NCI-H82 treated with DMSO at 0.1 percent for 48 hours (cell line): ENCODE data around the gene HDAC9.

Experiments used
- DNase-seq: peaks from one replicate; lab custom pipeline; 2025; ENCODE audit not compliant: unreplicated experiment; lab: John Stamatoyannopoulos, UW

HDAC9 gene

DNA sequence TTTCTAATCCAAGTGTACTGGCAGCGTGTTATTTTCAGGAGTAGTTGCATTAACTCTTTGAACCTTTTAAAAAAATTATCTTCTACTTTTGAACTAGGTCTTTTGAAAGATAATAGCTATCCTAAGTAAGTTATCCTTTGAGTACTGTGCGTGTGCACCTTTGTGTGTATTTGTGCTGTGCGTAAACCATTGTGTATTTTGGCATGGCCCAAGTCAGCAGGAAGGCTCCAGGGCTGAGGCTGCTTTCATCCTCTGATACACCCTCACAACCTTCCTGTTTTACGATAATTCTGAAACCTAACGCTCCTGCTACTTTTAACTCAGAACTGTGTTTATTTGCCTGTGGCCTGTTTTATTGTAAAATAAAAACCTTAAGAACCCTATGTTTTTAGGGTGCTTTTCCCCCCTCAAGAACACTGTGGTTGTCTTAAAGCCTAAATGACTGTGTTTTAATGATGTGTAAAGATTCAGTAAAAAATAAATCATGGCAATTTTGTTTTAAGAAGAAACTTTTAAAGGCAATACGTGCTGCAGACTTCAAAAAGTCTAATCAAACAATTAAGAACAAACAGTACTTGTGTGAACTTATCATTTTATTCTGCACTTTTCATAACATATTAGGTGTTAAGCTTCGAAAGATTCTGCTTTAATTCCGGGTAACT, 57.5 kb downstream of the HDAC9 start:
- DNase-seq = no peak

DNA sequence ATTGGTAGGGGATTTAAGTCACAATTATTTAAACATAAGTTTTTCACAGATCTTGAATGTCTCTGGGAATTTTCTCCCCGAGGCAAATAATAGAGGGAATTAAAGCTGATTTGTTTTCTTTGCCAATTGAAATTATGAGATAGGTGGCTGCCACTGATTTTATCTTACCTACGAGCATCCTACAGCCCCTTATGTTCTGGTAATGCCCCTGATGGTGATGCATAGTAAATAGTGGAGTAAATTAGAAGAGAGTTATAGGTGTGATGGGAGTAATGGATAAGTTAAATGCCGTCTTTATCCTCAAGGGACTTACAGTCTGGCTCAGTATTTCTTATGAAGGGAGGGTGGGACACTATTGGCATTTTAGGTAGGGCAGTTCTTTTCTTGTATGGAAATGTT, 58.1 kb downstream of the HDAC9 start:
- no peak for DNase-seq

DNA sequence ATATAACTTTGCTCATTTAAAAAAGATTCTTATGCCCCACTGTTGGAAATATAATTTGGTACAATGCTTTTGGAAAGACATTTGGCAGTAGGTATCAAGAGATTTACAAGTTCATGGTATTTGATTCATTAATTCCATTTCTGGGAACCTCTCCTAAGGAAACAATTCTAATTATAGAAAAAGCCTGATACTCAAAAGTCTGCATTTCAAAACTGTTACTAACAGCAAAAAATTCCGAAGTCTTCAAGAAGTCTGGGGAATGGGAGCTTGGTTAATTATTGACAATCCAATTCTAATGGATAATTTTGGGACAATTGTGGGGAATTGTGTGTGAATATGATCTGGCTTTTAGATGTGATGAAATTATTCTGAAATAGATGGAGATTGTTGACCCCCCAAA, 59.6 kb downstream of the HDAC9 start:
- DNase-seq = no peak

DNA sequence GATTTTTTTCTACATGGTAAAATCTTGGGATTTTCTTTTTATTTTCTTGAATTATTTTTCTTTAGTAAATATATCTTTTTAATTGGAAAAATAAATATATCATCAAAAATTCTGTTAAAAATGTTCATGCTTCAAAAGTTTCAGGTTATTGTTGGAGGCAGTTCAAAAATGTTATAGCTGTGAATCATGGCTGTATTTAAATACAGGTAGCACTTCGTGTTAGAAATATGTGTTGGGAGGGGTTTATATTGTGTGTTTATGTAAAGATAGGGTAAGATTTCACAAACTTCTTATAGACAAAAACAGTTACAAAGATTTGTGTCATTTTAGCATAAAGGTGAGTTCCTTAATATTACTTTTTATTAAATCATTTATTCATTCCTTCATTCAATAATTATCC, 60.4 kb downstream of the HDAC9 start:
- no peak for DNase-seq

DNA sequence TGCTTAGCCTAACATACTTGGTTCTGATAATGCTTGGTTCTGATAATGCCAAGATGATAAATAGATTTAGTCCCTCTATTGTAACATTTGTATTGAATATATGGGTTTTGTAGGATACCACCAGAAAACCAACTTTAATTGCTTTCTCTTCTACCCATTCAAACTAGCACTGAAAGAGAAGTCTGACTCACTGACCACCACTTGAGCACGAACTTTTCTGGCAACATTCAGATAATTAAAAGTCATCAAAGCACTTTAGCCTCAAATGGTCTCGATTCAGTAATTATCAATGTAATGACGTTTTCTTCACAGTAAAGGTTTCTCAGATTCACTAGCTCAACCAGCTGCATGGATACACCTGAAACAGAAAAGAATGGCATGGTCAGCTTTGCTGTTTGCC, 63.0 kb downstream of the HDAC9 start:
- no peak for DNase-seq

DNA sequence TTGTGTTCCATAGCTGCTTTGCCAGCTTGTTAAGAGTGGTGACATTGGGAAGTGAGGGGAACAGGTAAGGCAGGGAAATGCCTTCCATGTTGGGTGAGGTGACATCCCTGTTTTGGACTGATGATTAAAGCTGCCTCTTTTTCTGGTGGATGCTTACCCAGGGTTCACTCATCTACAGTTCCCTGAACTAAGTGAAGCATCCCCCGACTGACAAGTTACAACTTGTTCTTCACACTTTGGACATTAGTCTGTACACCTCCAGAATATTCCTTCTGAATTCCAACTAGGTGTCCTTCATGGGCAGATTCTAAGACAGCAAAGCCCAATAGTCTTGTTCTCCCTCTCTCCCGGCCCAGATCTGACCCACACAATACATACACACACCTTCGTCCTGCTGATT, 63.4 kb downstream of the HDAC9 start:
- DNase-seq = no peak

DNA sequence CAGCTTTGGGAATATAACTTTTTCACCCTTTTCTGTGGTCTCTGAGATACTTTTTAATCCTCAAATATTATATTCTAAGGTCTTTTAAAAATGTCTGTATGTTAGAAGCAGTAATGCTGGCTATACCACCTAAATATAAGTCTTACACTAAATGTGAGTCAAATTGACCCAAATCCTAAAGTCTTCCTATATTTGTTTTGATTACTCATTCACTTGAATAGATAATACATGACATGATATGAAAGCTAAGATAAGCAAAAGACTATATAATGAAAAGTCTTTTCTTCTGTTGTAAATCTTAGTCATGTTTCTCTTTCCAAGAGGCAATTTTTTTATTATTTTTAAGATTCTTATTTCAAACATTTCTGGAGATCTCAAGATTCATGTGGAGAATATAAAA, 64.2 kb downstream of the HDAC9 start:
- no peak for DNase-seq

DNA sequence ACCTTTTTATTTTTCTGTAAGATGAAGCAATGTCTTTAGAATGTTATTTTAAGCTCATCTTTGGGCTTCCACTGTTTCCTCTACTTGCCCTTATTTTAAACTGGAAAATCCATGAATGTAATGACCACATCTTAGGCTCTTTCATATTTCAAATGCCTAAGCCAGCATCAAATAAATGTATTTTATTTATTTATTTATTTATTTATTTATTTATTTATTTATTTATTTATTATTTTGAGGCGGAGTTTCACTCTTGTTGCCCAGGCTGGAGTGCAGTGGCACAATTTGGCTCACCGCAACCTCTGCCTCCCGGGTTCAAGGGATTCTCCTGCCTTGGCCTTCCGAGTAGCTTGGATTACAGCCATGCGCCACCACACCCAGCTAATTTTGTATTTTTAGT, 69.2 kb downstream of the HDAC9 start:
- no peak for DNase-seq

DNA sequence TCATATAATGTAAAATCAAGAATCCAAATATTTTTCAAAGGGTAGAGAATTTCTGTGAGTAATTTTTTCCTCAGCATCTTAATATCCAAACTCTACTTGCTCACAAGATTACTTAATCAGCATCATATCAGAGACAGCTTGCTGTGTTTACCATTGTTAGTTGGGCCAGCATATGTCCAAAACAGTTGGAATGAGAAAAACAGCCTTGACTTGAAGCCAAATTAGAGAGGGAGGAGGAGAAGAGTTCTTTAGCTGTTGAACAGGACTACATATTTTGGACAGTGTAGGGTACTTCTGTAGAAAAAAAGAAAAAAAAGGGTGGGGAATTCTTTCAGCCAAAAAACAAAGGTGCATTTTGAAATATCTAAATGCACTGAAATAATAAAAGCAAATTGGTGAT, 69.8 kb downstream of the HDAC9 start:
- DNase-seq = no peak

DNA sequence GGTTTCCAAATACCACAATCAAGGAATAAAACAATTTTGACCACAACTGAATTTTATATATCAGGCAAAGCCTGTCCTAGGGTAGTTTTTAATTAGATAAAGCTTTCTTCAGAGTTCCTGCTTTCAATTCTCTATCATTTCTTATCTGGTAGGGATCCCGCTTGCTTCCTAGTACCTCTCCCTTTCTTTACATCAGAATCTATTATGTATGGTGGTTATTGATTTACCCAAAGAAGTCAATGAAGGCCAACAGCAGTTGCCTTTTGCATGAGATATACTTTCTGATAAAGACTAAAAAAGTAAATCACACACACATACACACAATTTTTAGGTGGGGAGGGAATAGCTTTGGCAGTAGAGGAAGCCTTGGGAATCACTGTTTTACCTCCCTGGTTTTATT, 70.7 kb downstream of the HDAC9 start:
- no peak for DNase-seq

DNA sequence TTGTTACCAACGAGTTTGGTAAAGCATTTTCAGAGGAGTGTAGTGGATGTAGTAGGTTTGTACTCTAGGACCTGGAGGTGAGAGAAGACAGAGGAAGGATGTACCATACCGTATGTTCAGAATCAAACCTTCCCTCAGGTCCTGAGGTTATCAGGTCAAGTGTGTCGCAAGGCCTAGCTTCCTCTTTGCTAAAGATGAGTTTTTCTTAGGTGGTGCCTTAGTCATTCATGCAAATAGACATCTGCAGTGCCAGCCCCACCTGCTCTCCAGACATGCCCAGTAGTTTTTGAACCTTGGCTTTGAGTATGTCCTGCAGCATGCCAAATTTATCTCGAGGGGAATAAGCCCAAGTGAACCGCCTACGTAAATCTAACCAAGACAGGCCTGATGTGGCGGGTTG, 71.3 kb downstream of the HDAC9 start:
- no peak for DNase-seq

DNA sequence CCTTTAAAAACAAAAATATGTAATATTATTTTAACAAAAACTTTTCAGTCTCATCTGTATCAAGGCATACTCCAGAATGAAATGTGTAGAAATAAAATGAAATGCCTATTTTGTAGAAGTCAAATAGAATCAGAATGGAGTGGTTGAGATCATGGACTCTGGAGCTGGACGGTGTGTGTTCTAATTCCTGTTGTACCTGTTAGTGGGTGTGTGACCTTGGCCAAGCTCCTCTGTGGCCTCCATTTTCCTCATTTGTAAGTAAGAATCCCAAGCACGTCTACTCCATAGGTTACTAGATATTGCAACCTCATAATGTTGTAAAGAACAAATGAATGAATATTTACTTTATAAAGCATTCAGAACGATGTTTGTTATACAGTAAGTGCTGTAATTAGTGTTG, 74.9 kb downstream of the HDAC9 start:
- DNase-seq = no peak

DNA sequence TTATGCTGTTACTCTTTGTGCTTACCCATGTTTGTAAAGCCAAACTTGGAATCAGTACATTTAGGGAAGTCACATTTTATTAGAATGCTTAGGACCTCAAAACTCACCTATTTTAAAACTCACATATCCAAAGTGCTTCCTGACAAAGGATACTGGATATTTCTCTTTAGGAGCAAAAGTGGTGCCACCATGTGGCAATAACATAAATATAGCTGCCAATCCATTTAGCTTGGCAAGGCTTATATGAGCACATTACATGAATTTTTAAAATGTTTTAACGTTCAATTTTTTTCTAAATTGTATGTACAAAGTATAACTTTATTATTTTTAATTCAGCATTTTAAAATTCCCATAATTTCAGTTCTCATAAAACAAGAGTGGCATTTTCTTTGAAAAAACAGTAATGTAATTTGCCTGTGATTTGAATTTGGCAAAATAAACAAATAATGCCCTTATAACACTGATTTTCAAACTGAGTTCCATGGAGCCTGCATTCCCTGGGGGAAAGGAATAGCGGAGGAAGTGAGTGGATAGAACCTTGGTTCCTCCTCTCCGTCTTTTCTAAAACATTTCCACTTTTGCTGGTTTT, 75.4 kb downstream of the HDAC9 start:
- no peak for DNase-seq

DNA sequence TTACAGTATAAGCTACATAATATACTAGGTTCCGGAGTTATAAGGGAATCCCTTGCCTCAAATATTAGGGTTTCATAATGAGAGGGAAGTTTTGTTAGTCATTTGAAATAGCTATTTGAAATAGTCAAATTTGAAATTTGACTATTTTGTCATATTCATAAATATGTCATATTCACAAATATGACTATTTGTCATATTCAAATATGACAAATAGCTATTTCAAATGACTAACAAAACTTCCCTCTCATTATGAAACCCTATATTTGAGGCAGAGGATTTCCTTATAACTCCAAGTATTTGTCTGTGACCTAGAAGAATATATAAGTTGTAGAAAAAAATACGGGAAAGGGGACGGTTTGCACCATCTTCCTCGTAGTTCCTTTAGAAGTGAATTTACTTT, 76.6 kb downstream of the HDAC9 start:
- DNase-seq = no peak

DNA sequence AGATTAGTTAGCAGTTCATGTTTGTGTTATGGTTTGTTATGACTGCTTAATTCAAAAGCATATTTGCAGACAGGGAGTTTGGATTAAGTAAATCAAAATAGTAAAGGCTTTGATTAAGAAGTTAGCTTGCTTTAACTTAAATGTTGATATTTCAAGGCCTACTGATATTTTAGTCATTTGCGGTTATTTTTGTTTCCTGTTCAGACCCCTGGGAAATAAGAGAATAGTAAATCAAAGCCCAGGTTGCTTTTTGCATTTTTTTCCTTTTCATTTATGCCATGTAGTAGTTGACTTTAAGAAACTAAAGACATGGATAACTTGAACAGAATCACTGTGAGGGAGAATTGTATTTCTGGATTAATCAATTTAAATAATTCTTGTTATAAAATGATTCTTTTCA, 77.3 kb downstream of the HDAC9 start:
- no peak for DNase-seq

DNA sequence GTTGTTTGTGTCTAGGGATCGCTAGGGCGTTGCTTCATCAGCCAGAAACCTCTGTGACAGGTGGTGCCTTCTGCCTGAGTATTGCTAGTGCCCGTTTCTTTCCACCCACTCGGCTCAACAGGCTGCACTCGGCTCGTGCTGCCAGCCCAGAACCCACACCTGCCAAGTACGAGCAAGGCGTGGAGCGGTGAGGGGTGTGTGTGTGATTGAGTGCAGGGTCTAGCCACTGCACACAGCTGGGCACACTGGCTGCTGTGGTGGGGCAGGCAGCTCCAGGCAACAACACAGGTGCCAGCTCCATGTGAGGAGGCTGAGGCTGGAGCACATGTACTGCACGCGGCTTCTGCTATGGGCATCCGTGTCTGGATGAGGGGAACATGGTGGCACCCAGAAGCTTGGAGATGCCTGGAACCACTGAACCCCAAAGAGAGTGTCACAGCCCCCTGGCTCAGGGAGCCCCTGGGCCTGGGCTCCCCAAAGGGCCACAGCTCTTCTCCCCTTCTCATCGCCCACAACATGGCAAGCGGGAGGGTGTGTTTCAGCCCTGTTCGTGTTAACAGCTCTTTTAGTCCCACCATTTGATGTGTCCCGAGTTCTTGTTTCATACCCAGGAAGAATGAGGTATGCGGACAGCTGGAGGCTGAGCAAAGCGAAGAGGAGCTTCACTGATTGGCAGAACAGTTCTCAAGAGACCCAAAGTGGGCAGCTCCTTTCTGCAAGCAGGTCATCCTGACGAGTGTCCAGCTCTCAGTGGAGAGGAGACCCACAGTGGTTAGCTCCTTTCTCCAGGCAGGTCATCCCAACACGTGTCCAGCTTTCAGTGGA, 78.1 kb downstream of the HDAC9 start:
- DNase-seq = no peak

DNA sequence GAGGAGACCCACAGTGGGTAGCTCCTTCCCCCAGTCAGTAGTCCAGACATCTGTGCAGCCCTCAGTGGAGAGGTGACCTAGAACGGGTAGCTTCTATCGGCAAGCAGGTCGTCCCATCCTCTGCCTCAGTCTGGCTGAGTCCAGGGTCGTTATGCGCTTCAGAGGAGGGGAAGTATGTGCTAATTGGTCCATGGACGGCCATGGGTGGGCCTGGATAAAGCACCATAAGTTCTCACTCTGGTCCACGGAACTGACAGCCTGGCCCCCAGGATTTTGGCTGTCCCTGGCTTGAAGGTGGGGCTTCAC, 78.6 kb downstream of the HDAC9 start:
- DNase-seq = no peak

DNA sequence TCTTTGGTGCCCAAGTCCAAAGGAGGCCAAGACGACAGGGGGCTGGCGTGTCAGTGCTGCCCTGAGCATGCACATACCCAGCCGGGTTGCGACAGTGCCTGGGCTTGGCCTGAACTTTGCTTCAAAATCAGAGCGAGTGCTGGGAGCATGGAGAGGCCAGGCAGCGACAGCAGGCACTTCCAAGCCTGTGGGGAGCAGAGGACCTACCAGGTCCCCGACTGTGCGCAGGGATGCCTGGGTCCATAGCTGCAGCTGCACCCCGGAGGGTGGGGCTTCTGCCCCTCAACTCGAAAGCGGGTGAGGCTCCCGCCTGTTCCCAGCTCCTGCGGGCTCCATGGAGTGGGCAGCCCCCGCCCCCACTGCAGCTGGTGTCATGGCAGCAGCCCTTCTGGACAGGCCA, 79.1 kb downstream of the HDAC9 start:
- DNase-seq = no peak

DNA sequence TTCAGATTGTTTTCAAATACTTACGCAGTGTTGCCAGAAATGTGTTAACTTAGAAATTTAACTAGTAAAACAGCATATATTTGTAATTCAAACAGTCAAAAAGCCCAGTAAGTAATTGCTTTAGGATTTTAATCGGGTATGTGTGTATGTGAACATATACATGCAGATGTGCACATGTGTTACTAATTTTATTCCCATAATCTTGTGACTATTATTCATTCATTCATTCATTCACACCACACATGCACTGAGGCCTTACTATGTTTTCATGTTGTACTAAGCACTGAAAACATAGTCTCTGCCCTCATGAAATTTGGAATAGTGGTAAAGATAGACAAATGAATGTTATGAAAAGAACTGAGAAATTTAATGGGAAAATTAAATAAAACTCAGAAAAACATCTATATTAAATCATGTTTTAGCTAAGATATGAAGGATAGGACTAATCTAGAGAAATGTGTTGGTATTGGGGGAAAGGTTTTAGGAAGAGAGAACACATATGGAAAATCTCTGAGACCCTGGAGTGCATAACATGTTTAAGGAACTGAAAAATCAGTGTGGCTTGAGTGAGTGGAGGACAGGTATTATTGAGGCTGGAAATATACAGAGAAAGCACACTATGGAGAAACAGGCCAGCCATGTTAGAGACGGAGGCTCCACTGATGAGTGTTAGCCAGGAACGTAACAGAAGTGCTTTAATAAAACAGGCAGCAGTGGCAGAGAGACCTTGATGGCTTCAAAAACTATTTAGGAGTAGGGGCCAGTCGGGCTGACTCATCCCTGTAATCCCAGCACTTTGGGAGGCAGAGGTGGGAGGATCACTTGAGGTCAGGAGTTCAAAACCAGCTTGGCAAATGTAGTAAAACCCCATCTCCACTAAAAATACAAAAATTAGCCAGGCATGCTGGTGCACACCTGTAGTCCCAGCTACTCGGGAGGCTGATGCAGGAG, 80.3 kb downstream of the HDAC9 start:
- no peak for DNase-seq

DNA sequence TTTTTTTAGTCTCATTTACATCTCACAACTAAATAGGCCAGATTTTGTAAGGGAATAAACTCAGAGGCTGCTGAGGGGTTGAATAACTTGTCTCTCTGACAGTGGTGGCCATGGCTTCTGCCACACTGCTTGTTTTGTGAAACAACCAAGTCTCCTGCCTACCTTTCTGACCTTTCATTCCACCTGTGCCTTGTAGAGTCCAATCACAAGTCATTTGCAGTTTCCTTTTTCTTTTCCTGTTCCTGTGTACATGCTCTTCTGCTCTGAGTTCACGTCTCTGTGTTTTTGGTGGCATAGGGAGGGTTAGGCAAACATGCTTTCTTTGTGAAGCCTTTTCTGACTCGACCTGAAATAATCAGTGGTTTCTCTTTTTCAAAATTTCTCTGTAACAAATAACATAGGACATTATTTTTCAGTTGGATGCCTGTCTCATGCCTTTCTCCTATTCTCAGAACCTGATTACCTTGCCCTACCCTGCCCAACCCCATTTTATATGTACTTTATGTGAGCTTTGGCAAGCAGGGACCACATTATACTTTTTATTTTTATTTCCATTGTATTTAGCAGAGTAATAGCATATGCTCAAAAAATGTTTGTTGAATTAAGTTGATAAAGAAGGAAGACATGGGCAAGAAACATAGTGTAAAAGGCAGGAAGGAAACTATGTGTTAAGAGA, 81.7 kb downstream of the HDAC9 start:
- DNase-seq = no peak

DNA sequence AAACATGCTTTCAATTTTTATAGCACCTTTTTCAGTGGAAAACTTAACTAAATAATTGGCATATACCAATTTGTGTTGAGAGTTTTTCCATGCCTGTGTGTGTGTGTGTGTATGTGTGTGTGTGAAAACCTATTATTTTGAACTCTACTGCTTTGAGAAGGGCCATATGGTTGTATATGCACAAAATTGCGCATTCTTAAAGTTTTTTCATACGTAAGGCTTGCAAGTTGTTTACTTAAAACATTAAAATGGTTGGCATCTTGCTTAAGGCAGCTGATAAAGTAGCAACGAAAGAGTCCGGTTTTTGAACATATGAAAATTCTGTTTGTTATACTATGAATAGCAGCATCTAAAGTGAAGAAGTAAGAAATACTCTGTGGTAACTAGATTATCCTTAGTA, 84.1 kb downstream of the HDAC9 start:
- no peak for DNase-seq
